ENCODE measurements around the gene VKORC1.

- TF ChIP-seq CTCF (IDR thresholded peaks at IDR 0.05; ENCODE audit: low read depth, low read length, missing input control), result no peak
- no peak for TF ChIP-seq SP1 (IDR thresholded peaks at IDR 0.05)
- TF ChIP-seq REST (IDR thresholded peaks at IDR 0.05), result no peak
- TF ChIP-seq EGR1 (IDR thresholded peaks at IDR 0.05; ENCODE audit: low read depth in 2 of 2), result no peak
- TF ChIP-seq MAX (IDR thresholded peaks at IDR 0.05), result no peak
- TF ChIP-seq GABPA (IDR thresholded peaks at IDR 0.05 in 1 of 2, conservative IDR thresholded peaks at IDR 0.05 in 1 of 2), result no peak
- TF ChIP-seq ZBTB33 (IDR thresholded peaks at IDR 0.05), result no peak
- TF ChIP-seq TAF1 (conservative IDR thresholded peaks at IDR 0.05), result no peak
- TF ChIP-seq ATF3 (IDR thresholded peaks at IDR 0.05), result no peak
- no peak for TF ChIP-seq RAD21 (IDR thresholded peaks at IDR 0.05)
- TF ChIP-seq YY1 (IDR thresholded peaks at IDR 0.05), result no peak
Observed at GRCh38 chr16:31078597-31079341, 15.8 kb downstream of the VKORC1 start.

All from liver (tissue), 3 donors.